ENCODE measurements around the gene STK33. TPM values are rescaled to one million over a fixed set of nuclear protein-coding genes. Genes with fewer than 3 reads are reported as not detected.

STK33 gene
- polyA plus RNA-seq, 6 donors from 2014 or later = 2.5 to 11.0 (median 4.9) TPM

GRCh38 chr11:8429483-8429882 is 164.5 kb downstream of the STK33 start:
- Mint-ChIP-seq H3K9me3 (peaks cover 0 to 7% (median 0%) of the 10 kb centered on the region in 7 donors), H3K27ac (no peak overlapping the region), H3K4me3 (no peak overlapping the region), H3K36me3 (peaks cover 17 to 18% of the 10 kb centered on the region in 2 donors), H3K4me1 (no peaks in the 10 kb centered on the region), H3K27me3 (no peaks in the 10 kb centered on the region)
- ATAC-seq (ENCODE audit: low read depth in 2 of 2) (no peak), DNase-seq (no peak)

GRCh38 chr11:8426076-8426475 is 168.0 kb downstream of the STK33 start:
- Mint-ChIP-seq H3K4me1 (no peaks in the 10 kb centered on the region), H3K36me3 (peaks cover 9 to 17% of the 10 kb centered on the region in 2 donors), H3K4me3 (no peak overlapping the region), H3K9me3 (peaks cover 0 to 7% (median 0%) of the 10 kb centered on the region in 7 donors), H3K27ac (peak overlapping the region in 2 of 6 donors; percentile 31 to 93), H3K27me3 (no peaks in the 10 kb centered on the region)
- DNase-seq (no peak), ATAC-seq (ENCODE audit: low read depth in 2 of 2) (no peak)

- no peak for ATAC-seq (ENCODE audit: low read depth in 2 of 2)
- Mint-ChIP-seq H3K4me1 (no peaks in the 10 kb centered on the region), H3K4me3 (peak overlapping the region in 1 of 8 donors; percentile 23), H3K36me3 (no peaks in the 10 kb centered on the region), H3K27ac (no peak overlapping the region), H3K27me3 (no peaks in the 10 kb centered on the region), H3K9me3 (peaks cover 0 to 2% (median 0%) of the 10 kb centered on the region in 7 donors)
- DNase-seq = no peak
Observed at GRCh38 chr11:8415195-8415594, 178.8 kb downstream of the STK33 start.

GRCh38 chr11:8408151-8408941 is 185.7 kb downstream of the STK33 start:
- Mint-ChIP-seq H3K27me3 (no peaks in the 10 kb centered on the region), H3K9me3 (peaks cover 0 to 11% (median 5%) of the 10 kb centered on the region in 7 donors), H3K36me3 (peaks cover 0 to 5% of the 10 kb centered on the region in 2 donors), H3K4me3 (no peak overlapping the region), H3K27ac (peak overlapping the region in 1 of 6 donors; percentile 6), H3K4me1 (no peaks in the 10 kb centered on the region)
- no peak for DNase-seq
- no peak for ATAC-seq (ENCODE audit: low read depth in 2 of 2)

- no peak for ATAC-seq (ENCODE audit: low read depth in 2 of 2)
- H3K4me3 Mint-ChIP-seq = no peak overlapping the region
- no peaks in the 10 kb centered on the region for H3K4me1 Mint-ChIP-seq
- H3K9me3 Mint-ChIP-seq = peaks cover 0 to 15% (median 5%) of the 10 kb centered on the region in 7 donors
- no peaks in the 10 kb centered on the region for H3K27me3 Mint-ChIP-seq
- H3K36me3 Mint-ChIP-seq = peaks cover 0 to 5% of the 10 kb centered on the region in 2 donors
- DNase-seq = no peak
- no peak overlapping the region for H3K27ac Mint-ChIP-seq
Observed at GRCh38 chr11:8403310-8403709, 190.7 kb downstream of the STK33 start.

- Mint-ChIP-seq H3K27ac (peak overlapping the region in 1 of 6 donors; percentile 3), H3K9me3 (peaks cover 0 to 4% (median 3%) of the 10 kb centered on the region in 7 donors), H3K4me1 (peaks cover 0 to 5% (median 0%) of the 10 kb centered on the region in 3 donors), H3K4me3 (no peak overlapping the region), H3K27me3 (peaks cover 0 to 7% (median 0%) of the 10 kb centered on the region in 3 donors), H3K36me3 (peaks cover 6 to 18% of the 10 kb centered on the region in 2 donors)
- no peak for ATAC-seq (ENCODE audit: low read depth in 2 of 2)
- DNase-seq = no peak
Observed at GRCh38 chr11:8392886-8393285, 201.1 kb downstream of the STK33 start.

GRCh38 chr11:8392166-8392565 is 201.9 kb downstream of the STK33 start:
- peaks cover 0 to 18% of the 10 kb centered on the region in 2 donors for H3K36me3 Mint-ChIP-seq
- H3K27ac Mint-ChIP-seq = no peak overlapping the region
- DNase-seq (no peak), ATAC-seq (ENCODE audit: low read depth in 2 of 2) (no peak)
- H3K4me1 Mint-ChIP-seq = peaks cover 0 to 5% (median 0%) of the 10 kb centered on the region in 3 donors
- peaks cover 0 to 7% (median 0%) of the 10 kb centered on the region in 3 donors for H3K27me3 Mint-ChIP-seq
- peak overlapping the region in 1 of 8 donors; percentile 7 for H3K4me3 Mint-ChIP-seq
- H3K9me3 Mint-ChIP-seq = peaks cover 0 to 4% (median 0%) of the 10 kb centered on the region in 7 donors

- Mint-ChIP-seq H3K36me3 (peaks cover 0 to 18% of the 10 kb centered on the region in 2 donors), H3K27me3 (peaks cover 0 to 7% (median 0%) of the 10 kb centered on the region in 3 donors), H3K4me1 (peaks cover 0 to 5% (median 0%) of the 10 kb centered on the region in 3 donors), H3K9me3 (peaks cover 0 to 4% (median 0%) of the 10 kb centered on the region in 7 donors), H3K4me3 (no peak overlapping the region), H3K27ac (no peak overlapping the region)
- ATAC-seq (ENCODE audit: low read depth in 2 of 2) (no peak), DNase-seq (no peak)
Observed at GRCh38 chr11:8390851-8391612, 203.0 kb downstream of the STK33 start.

GRCh38 chr11:8389029-8389996 is 204.7 kb downstream of the STK33 start:
- Mint-ChIP-seq H3K9me3 (peaks cover 0 to 6% (median 0%) of the 10 kb centered on the region in 7 donors), H3K27ac (no peak overlapping the region)

GRCh38 chr11:8387693-8388092 is 206.3 kb downstream of the STK33 start:
- H3K27ac Mint-ChIP-seq = no peak overlapping the region
- H3K9me3 Mint-ChIP-seq = peaks cover 0 to 6% (median 0%) of the 10 kb centered on the region in 7 donors
- peaks cover 0 to 11% (median 0%) of the 10 kb centered on the region in 3 donors for H3K4me1 Mint-ChIP-seq
- H3K27me3 Mint-ChIP-seq = peaks cover 0 to 7% (median 0%) of the 10 kb centered on the region in 3 donors
- DNase-seq (no peak), ATAC-seq (ENCODE audit: low read depth in 2 of 2) (no peak)
- peaks cover 0 to 7% of the 10 kb centered on the region in 2 donors for H3K36me3 Mint-ChIP-seq
- H3K4me3 Mint-ChIP-seq = no peak overlapping the region

More at GRCh38 chr11:8389029-8389996, 204.7 kb downstream of the STK33 start:
- Mint-ChIP-seq H3K4me1 (peaks cover 0 to 11% (median 0%) of the 10 kb centered on the region in 3 donors), H3K27me3 (peaks cover 0 to 7% (median 0%) of the 10 kb centered on the region in 3 donors), H3K4me3 (no peak overlapping the region), H3K36me3 (peaks cover 0 to 7% of the 10 kb centered on the region in 2 donors)
- ATAC-seq (ENCODE audit: low read depth in 2 of 2) (no peak), DNase-seq (no peak)

GRCh38 chr11:8387141-8387540 is 206.9 kb downstream of the STK33 start:
- Mint-ChIP-seq H3K36me3 (peaks cover 0 to 7% of the 10 kb centered on the region in 2 donors), H3K27me3 (peaks cover 0 to 7% (median 0%) of the 10 kb centered on the region in 3 donors), H3K27ac (peak overlapping the region in 1 of 6 donors; percentile 42), H3K9me3 (peaks cover 0 to 6% (median 0%) of the 10 kb centered on the region in 7 donors), H3K4me3 (no peak overlapping the region), H3K4me1 (peaks cover 0 to 11% (median 0%) of the 10 kb centered on the region in 3 donors)
- ATAC-seq (ENCODE audit: low read depth in 2 of 2) = no peak
- no peak for DNase-seq

GRCh38 chr11:8386134-8386864 is 207.7 kb downstream of the STK33 start:
- DNase-seq (no peak), ATAC-seq (ENCODE audit: low read depth in 2 of 2) (no peak)
- peaks cover 0 to 7% (median 0%) of the 10 kb centered on the region in 3 donors for H3K27me3 Mint-ChIP-seq
- H3K9me3 Mint-ChIP-seq = peaks cover 0 to 6% (median 0%) of the 10 kb centered on the region in 7 donors
- peaks cover 0 to 11% (median 0%) of the 10 kb centered on the region in 3 donors for H3K4me1 Mint-ChIP-seq
- H3K4me3 Mint-ChIP-seq = no peak overlapping the region
- peaks cover 0 to 7% of the 10 kb centered on the region in 2 donors for H3K36me3 Mint-ChIP-seq
- H3K27ac Mint-ChIP-seq = no peak overlapping the region
